Mesothelial cell of epicardium (in vitro differentiated cells): ENCODE data around the gene MPO. TPM values are rescaled to one million over a fixed set of nuclear protein-coding genes. Genes with fewer than 3 reads are reported as not detected.

Source experiments
- DNase-seq, 2 experiments: peaks; one replicate each; pipeline ENCODE4 v3.0.0; 2021; ENCODE audit warnings: low spot score in 2 of 2; ENCODE audit not compliant: unreplicated experiment in 2 of 2
- H3K27ac Mint-ChIP-seq: 2 replicates; pipeline ENCODE4 v1.8.0; 2021; ENCODE audit warnings: mixed read lengths
- H3K27me3 Mint-ChIP-seq: 2 replicates; pipeline ENCODE4 v1.8.0; 2021; ENCODE audit warnings: low read depth, mixed read lengths
- H3K36me3 Mint-ChIP-seq: 2 replicates; pipeline ENCODE4 v1.8.0; 2021; ENCODE audit warnings: mixed read lengths
- H3K4me1 Mint-ChIP-seq: 2 replicates; pipeline ENCODE4 v1.8.0; 2021; ENCODE audit warnings: mixed read lengths
- H3K4me3 Mint-ChIP-seq: 2 replicates; pipeline ENCODE4 v1.8.0; 2021; ENCODE audit warnings: mild to moderate bottlenecking, moderate library complexity, mixed read lengths
- H3K9me3 Mint-ChIP-seq: 2 replicates; pipeline ENCODE4 v1.8.0; 2021; ENCODE audit warnings: mixed read lengths
- total RNA-seq: library from RNA; stranded (reverse); gene quantifications from 3 replicates; pipeline ENCODE4 v1.2.1, GENCODE V29; 2021
- TF ChIP-seq, protein P1 (sequence below): fragments of 200-600 bp; sonication (generic); IDR thresholded peaks from one replicate; pipeline ENCODE4 v1.5.0; 2021; ENCODE audit warnings: antibody characterized with exemption; ENCODE audit not compliant: unreplicated experiment

MPO gene, protein sequence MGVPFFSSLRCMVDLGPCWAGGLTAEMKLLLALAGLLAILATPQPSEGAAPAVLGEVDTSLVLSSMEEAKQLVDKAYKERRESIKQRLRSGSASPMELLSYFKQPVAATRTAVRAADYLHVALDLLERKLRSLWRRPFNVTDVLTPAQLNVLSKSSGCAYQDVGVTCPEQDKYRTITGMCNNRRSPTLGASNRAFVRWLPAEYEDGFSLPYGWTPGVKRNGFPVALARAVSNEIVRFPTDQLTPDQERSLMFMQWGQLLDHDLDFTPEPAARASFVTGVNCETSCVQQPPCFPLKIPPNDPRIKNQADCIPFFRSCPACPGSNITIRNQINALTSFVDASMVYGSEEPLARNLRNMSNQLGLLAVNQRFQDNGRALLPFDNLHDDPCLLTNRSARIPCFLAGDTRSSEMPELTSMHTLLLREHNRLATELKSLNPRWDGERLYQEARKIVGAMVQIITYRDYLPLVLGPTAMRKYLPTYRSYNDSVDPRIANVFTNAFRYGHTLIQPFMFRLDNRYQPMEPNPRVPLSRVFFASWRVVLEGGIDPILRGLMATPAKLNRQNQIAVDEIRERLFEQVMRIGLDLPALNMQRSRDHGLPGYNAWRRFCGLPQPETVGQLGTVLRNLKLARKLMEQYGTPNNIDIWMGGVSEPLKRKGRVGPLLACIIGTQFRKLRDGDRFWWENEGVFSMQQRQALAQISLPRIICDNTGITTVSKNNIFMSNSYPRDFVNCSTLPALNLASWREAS
- total RNA-seq = not detected in 3 replicates

DNA sequence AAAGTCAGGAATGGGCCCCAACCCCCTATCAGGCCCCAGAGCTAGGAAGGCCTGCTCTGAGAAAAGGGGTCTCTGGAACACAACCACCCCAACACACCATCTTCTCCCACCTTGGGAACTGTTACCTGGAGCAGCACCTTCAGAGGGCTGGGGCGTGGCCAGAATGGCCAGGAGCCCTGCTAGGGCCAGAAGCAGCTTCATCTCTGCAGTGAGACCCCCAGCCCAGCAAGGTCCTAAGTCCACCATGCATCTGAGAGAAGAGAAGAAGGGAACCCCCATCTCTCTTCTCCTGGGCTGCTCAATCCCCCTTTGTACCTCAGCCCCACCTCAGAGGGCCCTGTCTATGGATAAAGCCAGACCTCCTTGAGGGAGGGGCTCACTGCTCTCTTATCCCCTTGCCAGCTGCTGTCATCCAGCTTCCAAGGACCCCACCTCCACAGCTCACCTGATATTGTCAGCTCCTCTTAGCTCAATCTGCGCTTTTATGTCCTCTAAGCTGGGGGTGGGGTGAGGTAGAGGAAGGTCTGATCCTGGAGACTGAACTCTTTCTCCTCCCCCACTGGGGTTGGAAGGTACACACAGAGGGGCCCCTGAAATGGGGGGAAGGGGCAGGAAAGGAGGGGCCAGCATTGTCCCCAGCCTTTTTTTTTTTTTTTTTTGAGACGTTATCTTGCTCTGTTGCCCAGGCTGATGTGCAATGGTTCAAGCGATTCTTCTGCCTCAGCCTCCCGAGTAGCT, at the start of gene MPO:
MPO (minus strand) TSS at position 456 of the 738 bp plus-strand sequence; CDS start at position 279, 177 bp downstream.
- TF ChIP-seq, protein P1, sequence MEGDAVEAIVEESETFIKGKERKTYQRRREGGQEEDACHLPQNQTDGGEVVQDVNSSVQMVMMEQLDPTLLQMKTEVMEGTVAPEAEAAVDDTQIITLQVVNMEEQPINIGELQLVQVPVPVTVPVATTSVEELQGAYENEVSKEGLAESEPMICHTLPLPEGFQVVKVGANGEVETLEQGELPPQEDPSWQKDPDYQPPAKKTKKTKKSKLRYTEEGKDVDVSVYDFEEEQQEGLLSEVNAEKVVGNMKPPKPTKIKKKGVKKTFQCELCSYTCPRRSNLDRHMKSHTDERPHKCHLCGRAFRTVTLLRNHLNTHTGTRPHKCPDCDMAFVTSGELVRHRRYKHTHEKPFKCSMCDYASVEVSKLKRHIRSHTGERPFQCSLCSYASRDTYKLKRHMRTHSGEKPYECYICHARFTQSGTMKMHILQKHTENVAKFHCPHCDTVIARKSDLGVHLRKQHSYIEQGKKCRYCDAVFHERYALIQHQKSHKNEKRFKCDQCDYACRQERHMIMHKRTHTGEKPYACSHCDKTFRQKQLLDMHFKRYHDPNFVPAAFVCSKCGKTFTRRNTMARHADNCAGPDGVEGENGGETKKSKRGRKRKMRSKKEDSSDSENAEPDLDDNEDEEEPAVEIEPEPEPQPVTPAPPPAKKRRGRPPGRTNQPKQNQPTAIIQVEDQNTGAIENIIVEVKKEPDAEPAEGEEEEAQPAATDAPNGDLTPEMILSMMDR = no peak
- Mint-ChIP-seq H3K27ac (no peak within 1 kb of the TSS), H3K4me3 (no peak within 1 kb of the TSS), H3K4me1 (no peaks in the 10 kb centered on the region), H3K36me3 (no peaks in the 10 kb centered on the region), H3K9me3 (no peaks in the 10 kb centered on the region), H3K27me3 (peaks cover 26% of the 10 kb centered on the region)
- no peak for DNase-seq

DNA sequence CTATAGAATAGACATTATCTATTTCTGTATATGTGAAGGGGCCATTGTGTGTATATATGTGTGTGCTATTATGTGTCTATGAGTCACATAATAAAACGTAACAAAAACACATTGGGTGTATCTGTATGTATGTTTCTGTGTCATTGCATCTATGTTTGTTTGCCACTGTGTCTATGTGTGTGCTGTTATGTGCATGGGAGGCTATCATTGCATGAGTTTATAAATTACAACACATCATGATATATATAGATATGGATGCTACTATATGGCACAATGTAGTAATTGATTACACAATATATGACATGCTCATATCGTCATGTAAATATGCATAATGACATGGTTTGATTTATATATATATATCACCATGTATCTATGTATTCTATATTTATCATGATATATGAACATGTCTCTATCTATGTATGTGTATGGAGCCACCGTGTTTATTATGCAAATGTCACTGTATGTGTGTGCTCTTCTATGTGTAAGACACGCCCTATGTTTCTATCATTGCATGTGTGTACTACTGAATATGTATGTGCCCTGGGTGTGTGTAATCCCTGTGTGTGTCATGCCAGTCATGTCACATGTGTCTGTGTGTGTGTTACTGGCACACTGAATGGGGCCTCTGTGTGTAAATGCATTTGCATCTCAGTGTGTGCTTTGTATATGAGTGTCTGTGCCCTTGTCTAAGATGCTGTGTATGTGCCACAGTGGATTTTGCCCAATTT, 49.2 kb upstream of the MPO start:
- peaks cover 15% of the 10 kb centered on the region for H3K4me1 Mint-ChIP-seq
- DNase-seq = no peak
- H3K27me3 Mint-ChIP-seq = no peaks in the 10 kb centered on the region
- H3K27ac Mint-ChIP-seq = no peak overlapping the region
- TF ChIP-seq, protein P1 = no peak
- H3K9me3 Mint-ChIP-seq = no peaks in the 10 kb centered on the region
- no peaks in the 10 kb centered on the region for H3K36me3 Mint-ChIP-seq
- H3K4me3 Mint-ChIP-seq = no peak overlapping the region

DNA sequence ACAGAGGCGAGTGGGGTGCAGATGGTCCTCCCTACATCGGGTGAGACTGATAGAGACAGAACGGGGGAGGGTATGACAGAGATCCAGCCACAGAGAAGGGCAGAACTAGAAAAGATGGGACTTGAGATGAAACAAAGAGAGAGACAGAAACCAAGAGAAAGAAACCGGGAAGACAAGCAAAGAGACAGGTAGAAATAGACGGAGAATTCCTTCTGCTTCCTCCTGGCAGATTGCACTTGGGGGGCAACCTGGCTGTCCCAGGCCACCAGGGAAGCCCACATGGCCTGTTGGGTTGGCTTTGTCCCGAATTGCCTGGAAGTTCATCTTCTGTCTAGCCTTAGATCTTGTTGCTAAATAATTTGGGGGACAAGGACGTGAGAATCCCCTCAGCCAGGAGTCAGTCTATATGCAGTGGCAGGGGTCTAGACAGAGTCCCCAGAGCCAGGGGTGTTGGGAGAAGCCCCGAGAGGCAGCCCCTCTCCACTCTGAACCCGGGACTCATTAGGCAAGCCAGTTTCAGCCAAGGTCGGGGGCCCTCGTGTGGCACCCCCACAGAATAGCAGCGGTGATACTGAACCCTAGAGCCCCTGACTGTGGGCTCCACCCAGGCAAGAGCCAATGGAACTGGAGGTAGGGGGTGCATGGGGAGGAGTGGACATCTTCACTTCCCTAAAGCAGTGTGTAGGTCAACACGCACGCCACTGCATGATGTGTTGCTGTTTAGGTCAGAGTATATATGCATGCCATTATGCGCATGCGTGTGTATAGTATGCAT, 48.5 kb upstream of the MPO start:
- no peak overlapping the region for H3K27ac Mint-ChIP-seq
- no peaks in the 10 kb centered on the region for H3K9me3 Mint-ChIP-seq
- no peaks in the 10 kb centered on the region for H3K36me3 Mint-ChIP-seq
- TF ChIP-seq, protein P1 = no peak
- no peaks in the 10 kb centered on the region for H3K27me3 Mint-ChIP-seq
- no peak for DNase-seq
- H3K4me3 Mint-ChIP-seq = no peak overlapping the region
- peaks cover 16% of the 10 kb centered on the region for H3K4me1 Mint-ChIP-seq

DNA sequence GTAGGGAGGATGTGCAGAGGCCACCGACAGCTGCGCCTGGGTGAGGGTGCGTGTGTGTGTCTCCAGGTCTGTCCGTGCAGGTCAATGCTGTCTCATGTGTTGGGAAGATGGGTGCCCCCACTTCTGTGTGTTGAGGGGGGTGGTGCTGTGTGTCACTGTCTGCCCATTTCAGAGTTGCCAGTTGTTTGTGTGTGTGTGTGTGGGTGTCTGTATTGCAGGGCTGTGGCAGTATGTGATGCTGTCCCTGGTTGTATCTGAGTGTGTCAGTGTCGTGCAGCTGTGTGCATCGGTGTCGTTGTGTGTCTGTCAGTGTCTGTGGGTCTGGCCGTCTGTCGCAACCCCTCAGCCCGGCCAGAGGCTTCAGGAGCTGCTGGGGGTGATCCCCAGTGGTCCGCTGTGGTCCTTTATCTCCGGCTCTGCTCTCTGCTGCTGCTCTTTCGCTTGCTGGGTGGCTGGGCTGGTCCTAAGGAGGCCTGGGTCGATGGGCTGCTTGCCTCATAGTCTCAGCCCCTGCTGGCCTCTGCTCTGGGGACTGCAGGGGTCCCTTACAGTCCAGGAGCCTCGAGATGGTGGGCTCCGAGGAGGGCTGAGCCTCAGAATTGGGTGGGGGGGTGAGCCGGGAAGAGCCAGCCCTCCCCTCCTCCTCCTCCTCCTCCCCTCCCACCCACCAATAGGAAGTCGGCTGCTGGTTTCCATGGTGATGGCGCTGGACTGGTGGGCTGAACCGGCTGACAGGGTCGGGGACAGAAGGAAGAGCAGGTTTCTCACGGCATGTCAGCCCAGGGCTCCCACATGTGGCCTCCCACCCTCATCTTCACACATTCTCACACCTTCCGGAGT, 47.7 kb upstream of the MPO start, which contains the start of gene TSPOAP1:
TSPOAP1 (minus strand) TSS at position 601 of the 840 bp plus-strand sequence. CDS start 875 bp downstream, outside the sequence.
- Mint-ChIP-seq H3K36me3 (no peaks in the 10 kb centered on the region), H3K4me3 (no peak within 1 kb of the TSS), H3K4me1 (peaks cover 22% of the 10 kb centered on the region), H3K9me3 (no peaks in the 10 kb centered on the region), H3K27me3 (no peaks in the 10 kb centered on the region), H3K27ac (no peak within 1 kb of the TSS)
- no peak for DNase-seq
- TF ChIP-seq, protein P1 = no peak
